ENCODE measurements around the gene CDC42EP4.
"Not testable (repeated sequence)": the region's sequence is repeated elsewhere in the genome, so short reads cannot be mapped to it uniquely, and the experiment has no call there.

CDC42EP4 gene

DNA sequence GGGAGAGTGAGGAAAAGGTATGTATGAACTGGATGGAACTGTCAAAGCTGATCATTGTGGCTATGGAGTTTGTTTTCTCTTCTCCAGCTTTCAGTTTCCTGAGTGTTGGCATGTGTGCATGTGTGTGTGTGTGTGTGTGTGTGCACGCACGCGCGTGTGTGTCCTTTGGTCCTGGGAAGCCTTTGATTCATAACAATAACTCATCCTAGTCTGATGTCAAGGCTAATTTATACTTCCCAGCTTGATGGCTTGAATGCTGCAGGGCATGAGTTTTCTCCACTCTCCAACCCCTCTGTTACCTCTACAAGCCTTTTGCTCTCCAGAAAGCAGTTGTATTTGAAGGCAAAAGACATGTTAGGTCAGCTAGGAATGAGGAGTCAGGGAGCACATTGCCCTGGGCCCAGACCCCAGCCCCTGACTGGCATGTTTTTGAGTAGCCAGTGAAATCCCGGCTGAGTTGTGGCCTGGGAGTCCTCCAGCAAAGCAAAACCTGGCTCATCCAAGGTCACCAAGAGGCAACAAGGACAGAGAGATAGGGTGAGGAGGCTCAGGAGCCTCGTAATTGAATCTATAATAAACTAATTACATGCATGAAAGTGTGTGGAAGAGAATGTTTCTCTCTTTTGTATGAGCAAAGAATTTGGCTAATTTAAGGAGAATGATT is 8.9 kb upstream of the CDC42EP4 start:
- Histone ChIP-seq H3K4me1 (ENCODE audit: control insufficient read depth, insufficient read depth, low read length) (peaks cover 8% of the 10 kb centered on the region), H3K27me3 (ENCODE audit: control insufficient read depth, insufficient read depth, low read length) (no peaks in the 10 kb centered on the region), H3K36me3 (ENCODE audit: control insufficient read depth, insufficient read depth, low read length) (no peaks in the 10 kb centered on the region), H3K9me3 (ENCODE audit: control insufficient read depth, insufficient read depth, low read length) (no peaks in the 10 kb centered on the region), H3K4me3 (ENCODE audit: low read length) (no peak overlapping the region), H3K27ac (ENCODE audit: low read length) (no peak overlapping the region)
- no CpG with 5 or more reads among the region's 6 CpGs for WGBS (ENCODE audit: insufficient coverage, insufficient read length)
- no peak for DNase-seq (ENCODE audit: low read depth, low spot score)

GRCh38 chr17:73319766-73320165 is 8.0 kb upstream of the CDC42EP4 start:
- Histone ChIP-seq H3K27me3 (ENCODE audit: control insufficient read depth, insufficient read depth, low read length) (no peaks in the 10 kb centered on the region), H3K36me3 (ENCODE audit: control insufficient read depth, insufficient read depth, low read length) (no peaks in the 10 kb centered on the region), H3K4me3 (ENCODE audit: low read length) (no peak overlapping the region), H3K9me3 (ENCODE audit: control insufficient read depth, insufficient read depth, low read length) (no peaks in the 10 kb centered on the region), H3K27ac (ENCODE audit: low read length) (no peak overlapping the region), H3K4me1 (ENCODE audit: control insufficient read depth, insufficient read depth, low read length) (peaks cover 8% of the 10 kb centered on the region)
- no CpG with 5 or more reads among the region's 3 CpGs for WGBS (ENCODE audit: insufficient coverage, insufficient read length)
- DNase-seq (ENCODE audit: low read depth, low spot score) = no peak

DNA sequence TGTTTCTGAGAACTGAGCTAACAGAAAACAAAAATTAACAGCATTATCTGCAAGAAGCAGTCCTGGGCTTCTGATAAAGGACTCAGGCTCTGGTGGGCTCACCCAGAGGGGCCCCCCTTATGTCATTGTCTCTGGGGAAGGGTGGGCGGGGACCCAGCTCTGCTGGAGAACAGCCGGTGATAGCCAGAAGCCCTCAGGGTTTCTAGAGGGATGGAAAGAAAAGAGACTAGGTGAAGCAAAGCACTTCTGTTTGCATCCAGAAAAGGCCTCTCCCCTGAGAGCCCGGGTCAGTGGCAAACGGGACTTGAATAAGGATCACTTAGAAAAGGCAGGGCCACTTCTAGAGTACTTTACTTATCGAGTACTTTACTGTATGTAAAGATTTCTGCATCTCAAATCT is 7.0 kb upstream of the CDC42EP4 start:
- H3K27ac ChIP-seq (ENCODE audit: low read length) = no peak overlapping the region
- H3K36me3 ChIP-seq (ENCODE audit: control insufficient read depth, insufficient read depth, low read length) = no peaks in the 10 kb centered on the region
- no peaks in the 10 kb centered on the region for H3K9me3 ChIP-seq (ENCODE audit: control insufficient read depth, insufficient read depth, low read length)
- no CpG with 5 or more reads among the region's 5 CpGs for WGBS (ENCODE audit: insufficient coverage, insufficient read length)
- no peak overlapping the region for H3K4me3 ChIP-seq (ENCODE audit: low read length)
- H3K4me1 ChIP-seq (ENCODE audit: control insufficient read depth, insufficient read depth, low read length) = peaks cover 3% of the 10 kb centered on the region
- DNase-seq (ENCODE audit: low read depth, low spot score) = no peak
- no peaks in the 10 kb centered on the region for H3K27me3 ChIP-seq (ENCODE audit: control insufficient read depth, insufficient read depth, low read length)

GRCh38 chr17:73318427-73318813 is 6.6 kb upstream of the CDC42EP4 start:
- H3K27me3 ChIP-seq (ENCODE audit: control insufficient read depth, insufficient read depth, low read length) = no peaks in the 10 kb centered on the region
- DNase-seq (ENCODE audit: low read depth, low spot score) = no peak
- no peaks in the 10 kb centered on the region for H3K4me1 ChIP-seq (ENCODE audit: control insufficient read depth, insufficient read depth, low read length)
- H3K9me3 ChIP-seq (ENCODE audit: control insufficient read depth, insufficient read depth, low read length) = no peaks in the 10 kb centered on the region
- no peak overlapping the region for H3K4me3 ChIP-seq (ENCODE audit: low read length)
- no CpG with 5 or more reads among the region's 8 CpGs for WGBS (ENCODE audit: insufficient coverage, insufficient read length)
- H3K27ac ChIP-seq (ENCODE audit: low read length) = no peak overlapping the region
- H3K36me3 ChIP-seq (ENCODE audit: control insufficient read depth, insufficient read depth, low read length) = no peaks in the 10 kb centered on the region

DNA sequence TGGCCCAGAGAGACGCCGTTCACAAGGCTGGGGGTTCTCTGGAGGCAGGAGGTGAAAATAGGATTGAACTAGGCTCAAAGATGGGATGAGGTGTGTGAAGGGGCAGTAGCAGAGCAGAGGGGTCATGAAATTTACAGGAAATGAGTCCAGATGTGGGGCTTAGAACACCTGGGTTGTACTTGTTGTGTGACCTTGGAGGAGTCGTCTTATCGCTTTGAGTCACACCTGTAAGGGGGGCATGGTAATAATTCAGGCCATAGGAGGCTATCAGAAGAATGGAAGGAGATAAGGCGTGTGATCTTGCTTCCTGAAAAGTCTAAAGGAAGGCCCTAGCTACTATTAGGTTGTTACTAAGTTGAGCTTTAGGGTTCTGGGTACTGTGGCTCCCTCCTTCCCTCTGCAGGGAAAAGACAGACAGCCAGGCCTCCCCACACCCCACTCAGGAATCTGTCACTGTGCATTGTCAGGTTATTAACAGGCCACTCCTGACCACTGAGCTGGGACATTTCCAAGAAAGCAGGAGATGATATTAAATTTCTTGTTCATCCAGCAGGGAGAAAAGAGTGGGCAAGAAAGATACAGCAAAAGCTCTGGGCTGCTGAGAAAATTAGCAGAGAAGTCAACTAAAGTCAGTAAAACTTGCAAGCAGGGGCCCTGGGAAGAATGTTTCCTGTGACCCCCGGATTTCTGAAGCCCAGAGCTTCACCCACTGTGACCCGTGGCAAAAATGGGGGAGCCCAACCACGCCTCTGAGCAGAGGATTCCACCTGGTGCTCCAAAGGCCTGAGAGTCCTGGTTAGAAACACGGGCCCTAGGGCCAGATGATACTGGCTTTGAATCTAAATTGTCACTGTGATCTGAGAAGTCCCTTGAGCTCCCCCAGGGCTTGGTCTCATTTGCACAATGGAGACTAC is 6.0 kb upstream of the CDC42EP4 start:
- Histone ChIP-seq H3K27me3 (ENCODE audit: control insufficient read depth, insufficient read depth, low read length) (no peaks in the 10 kb centered on the region), H3K36me3 (ENCODE audit: control insufficient read depth, insufficient read depth, low read length) (no peaks in the 10 kb centered on the region), H3K27ac (ENCODE audit: low read length) (no peak overlapping the region), H3K9me3 (ENCODE audit: control insufficient read depth, insufficient read depth, low read length) (no peaks in the 10 kb centered on the region), H3K4me3 (ENCODE audit: low read length) (no peak overlapping the region), H3K4me1 (ENCODE audit: control insufficient read depth, insufficient read depth, low read length) (no peaks in the 10 kb centered on the region)
- WGBS (ENCODE audit: insufficient coverage, insufficient read length) = no CpG with 5 or more reads among the region's 9 CpGs
- no peak for DNase-seq (ENCODE audit: low read depth, low spot score)

DNA sequence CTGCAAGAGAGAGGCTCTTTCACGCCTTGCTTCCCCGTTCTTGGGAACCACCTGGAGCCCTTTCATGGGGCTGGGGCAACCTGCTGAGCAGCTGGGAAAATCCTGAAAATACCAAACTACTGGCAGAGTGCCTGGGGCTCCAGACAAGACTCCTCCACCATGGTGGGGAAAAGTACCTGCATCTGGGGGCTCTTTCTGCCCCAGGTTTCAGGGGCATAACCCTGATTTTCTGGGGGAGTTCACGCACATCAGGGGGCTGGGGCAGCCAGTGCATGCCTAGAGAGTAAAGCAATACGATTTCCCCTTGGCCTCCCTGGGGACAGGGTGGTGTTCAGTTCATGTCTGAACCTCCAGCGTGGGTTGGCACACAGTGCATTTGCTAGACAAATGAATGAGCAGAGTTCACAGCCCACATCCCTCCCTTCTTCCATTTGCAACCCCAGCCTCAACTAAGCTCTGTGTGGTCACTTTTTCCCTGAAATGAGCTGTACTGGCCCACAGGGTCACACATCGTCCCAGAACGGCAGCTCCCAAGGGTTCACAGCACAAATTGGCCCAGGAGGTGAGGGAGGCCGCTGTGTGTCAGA is 5.2 kb upstream of the CDC42EP4 start:
- Histone ChIP-seq H3K9me3 (ENCODE audit: control insufficient read depth, insufficient read depth, low read length) (no peaks in the 10 kb centered on the region), H3K36me3 (ENCODE audit: control insufficient read depth, insufficient read depth, low read length) (no peaks in the 10 kb centered on the region), H3K4me3 (ENCODE audit: low read length) (no peak overlapping the region), H3K27me3 (ENCODE audit: control insufficient read depth, insufficient read depth, low read length) (no peaks in the 10 kb centered on the region; the same call in 1 of the 2 replicates), H3K4me1 (ENCODE audit: control insufficient read depth, insufficient read depth, low read length) (peaks cover 2% of the 10 kb centered on the region; the same call in 1 of the 2 replicates), H3K27ac (ENCODE audit: low read length) (no peak overlapping the region)
- no peak for DNase-seq (ENCODE audit: low read depth, low spot score)
- WGBS (ENCODE audit: insufficient coverage, insufficient read length) = no CpG with 5 or more reads among the region's 8 CpGs

- Histone ChIP-seq H3K27ac (ENCODE audit: low read length) (no peak overlapping the region), H3K4me1 (ENCODE audit: control insufficient read depth, insufficient read depth, low read length) (peaks cover 2% of the 10 kb centered on the region; the same call in 1 of the 2 replicates), H3K36me3 (ENCODE audit: control insufficient read depth, insufficient read depth, low read length) (no peaks in the 10 kb centered on the region), H3K4me3 (ENCODE audit: low read length) (no peak overlapping the region), H3K9me3 (ENCODE audit: control insufficient read depth, insufficient read depth, low read length) (no peaks in the 10 kb centered on the region), H3K27me3 (ENCODE audit: control insufficient read depth, insufficient read depth, low read length) (no peaks in the 10 kb centered on the region; the same call in 1 of the 2 replicates)
- DNase-seq (ENCODE audit: low read depth, low spot score) = no peak
- WGBS (ENCODE audit: insufficient coverage, insufficient read length) = no CpG with 5 or more reads among the region's 5 CpGs
These were observed 3.7 kb upstream of the CDC42EP4 start for GRCh38 chr17:73315471-73315870.

GRCh38 chr17:73313526-73314127 is 1.8 kb upstream of the CDC42EP4 start:
- Histone ChIP-seq H3K4me1 (ENCODE audit: control insufficient read depth, insufficient read depth, low read length) (peaks cover 4% of the 10 kb centered on the region; the same call in 1 of the 2 replicates), H3K27ac (ENCODE audit: low read length) (no peak overlapping the region), H3K9me3 (ENCODE audit: control insufficient read depth, insufficient read depth, low read length) (no peaks in the 10 kb centered on the region), H3K27me3 (ENCODE audit: control insufficient read depth, insufficient read depth, low read length) (no peaks in the 10 kb centered on the region; the same call in 1 of the 2 replicates), H3K36me3 (ENCODE audit: control insufficient read depth, insufficient read depth, low read length) (no peaks in the 10 kb centered on the region), H3K4me3 (ENCODE audit: low read length) (no peak overlapping the region)
- no peak for DNase-seq (ENCODE audit: low read depth, low spot score)
- no CpG with 5 or more reads among the region's 8 CpGs for WGBS (ENCODE audit: insufficient coverage, insufficient read length)

DNA sequence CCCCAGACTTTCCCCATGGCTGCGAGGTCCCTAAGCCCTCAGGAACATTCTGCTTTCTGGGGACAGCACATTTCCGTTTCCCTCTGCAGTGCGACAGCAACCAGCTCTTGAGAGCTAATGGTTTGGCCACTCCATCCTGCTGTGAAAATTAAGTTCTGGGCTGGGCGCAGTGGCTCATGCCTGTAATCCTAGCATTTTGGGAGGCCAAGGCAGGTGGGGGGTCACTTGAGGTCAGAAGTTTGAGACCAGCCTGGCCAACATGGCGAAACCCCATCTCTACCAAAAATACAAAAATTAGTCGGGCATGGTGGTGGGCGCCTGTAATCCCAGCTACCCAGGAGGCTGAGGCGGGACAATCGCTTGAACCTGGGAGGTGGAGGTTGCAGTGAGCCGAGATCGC is 1.1 kb upstream of the CDC42EP4 start:
- not testable (repeated sequence) for DNase-seq (ENCODE audit: low read depth, low spot score); H3K27ac ChIP-seq (ENCODE audit: low read length); H3K36me3 ChIP-seq (ENCODE audit: control insufficient read depth, insufficient read depth, low read length); H3K4me1 ChIP-seq (ENCODE audit: control insufficient read depth, insufficient read depth, low read length); H3K27me3 ChIP-seq (ENCODE audit: control insufficient read depth, insufficient read depth, low read length); H3K4me3 ChIP-seq (ENCODE audit: low read length); H3K9me3 ChIP-seq (ENCODE audit: control insufficient read depth, insufficient read depth, low read length)
- no CpG with 5 or more reads among the region's 11 CpGs for WGBS (ENCODE audit: insufficient coverage, insufficient read length)

GRCh38 chr17:73311428-73311780 is 397 bp downstream of the CDC42EP4 start:
- H3K4me3 ChIP-seq (ENCODE audit: low read length) = peak overlapping the region; percentile 80

More at GRCh38 chr17:73311428-73311780, 397 bp downstream of the CDC42EP4 start:
- DNase-seq (ENCODE audit: low read depth, low spot score) = no peak
- whole genome bisulfite sequencing (ENCODE audit: insufficient coverage, insufficient read length) = no CpG with 5 or more reads among the region's 38 CpGs
- Histone ChIP-seq H3K27me3 (ENCODE audit: control insufficient read depth, insufficient read depth, low read length) (no peaks in the 10 kb centered on the region; the same call in 1 of the 2 replicates), H3K27ac (ENCODE audit: low read length) (no peak overlapping the region), H3K36me3 (ENCODE audit: control insufficient read depth, insufficient read depth, low read length) (no peaks in the 10 kb centered on the region), H3K4me1 (ENCODE audit: control insufficient read depth, insufficient read depth, low read length) (peaks cover 6% of the 10 kb centered on the region; the same call in 1 of the 2 replicates), H3K9me3 (ENCODE audit: control insufficient read depth, insufficient read depth, low read length) (no peaks in the 10 kb centered on the region)
